ENCODE data around the gene TNS1.

The TNS1 gene

GRCh38 chr2:217887841-217888701 is 114.7 kb downstream of the TNS1 start:
- no peak for DNase-seq

- DNase-seq = peak; percentile 52 to 66
Measured at GRCh38 chr2:217886720-217887309, 116.0 kb downstream of the TNS1 start.

GRCh38 chr2:217886091-217886490 is 116.7 kb downstream of the TNS1 start:
- no peak for DNase-seq

- no peak for DNase-seq
Measured at GRCh38 chr2:217884985-217885384, 117.8 kb downstream of the TNS1 start.

GRCh38 chr2:217880891-217881290 is 121.9 kb downstream of the TNS1 start:
- DNase-seq = no peak

DNA sequence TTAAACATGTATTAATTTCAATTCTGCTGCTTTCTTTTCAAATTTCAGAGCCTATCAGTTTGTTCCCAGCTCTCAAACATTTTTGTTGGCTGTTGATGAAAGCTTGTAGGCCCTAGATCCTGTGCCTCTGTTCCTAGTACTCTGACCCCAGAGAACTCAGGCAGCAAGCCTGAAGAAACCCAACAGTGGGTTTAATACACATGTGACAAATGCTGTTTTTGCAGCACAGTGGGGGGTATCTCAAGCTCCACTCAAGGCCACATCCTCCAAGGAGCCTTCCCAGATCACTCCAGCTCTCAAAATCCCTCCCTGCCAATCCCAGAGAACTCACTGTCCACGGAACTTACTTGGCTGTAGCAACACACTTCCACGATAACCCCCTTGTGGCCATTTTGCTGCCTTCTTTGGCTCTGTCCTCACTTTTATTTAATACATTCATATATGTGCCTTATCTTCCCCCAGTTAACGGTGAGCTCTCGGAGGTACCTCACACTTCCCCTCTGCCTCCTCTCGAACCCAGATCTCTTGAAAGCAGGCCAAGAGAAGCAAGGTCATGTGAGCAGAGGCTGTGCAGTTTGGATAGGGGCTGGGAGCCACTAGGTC is 122.4 kb downstream of the TNS1 start:
- no peak for DNase-seq

DNA sequence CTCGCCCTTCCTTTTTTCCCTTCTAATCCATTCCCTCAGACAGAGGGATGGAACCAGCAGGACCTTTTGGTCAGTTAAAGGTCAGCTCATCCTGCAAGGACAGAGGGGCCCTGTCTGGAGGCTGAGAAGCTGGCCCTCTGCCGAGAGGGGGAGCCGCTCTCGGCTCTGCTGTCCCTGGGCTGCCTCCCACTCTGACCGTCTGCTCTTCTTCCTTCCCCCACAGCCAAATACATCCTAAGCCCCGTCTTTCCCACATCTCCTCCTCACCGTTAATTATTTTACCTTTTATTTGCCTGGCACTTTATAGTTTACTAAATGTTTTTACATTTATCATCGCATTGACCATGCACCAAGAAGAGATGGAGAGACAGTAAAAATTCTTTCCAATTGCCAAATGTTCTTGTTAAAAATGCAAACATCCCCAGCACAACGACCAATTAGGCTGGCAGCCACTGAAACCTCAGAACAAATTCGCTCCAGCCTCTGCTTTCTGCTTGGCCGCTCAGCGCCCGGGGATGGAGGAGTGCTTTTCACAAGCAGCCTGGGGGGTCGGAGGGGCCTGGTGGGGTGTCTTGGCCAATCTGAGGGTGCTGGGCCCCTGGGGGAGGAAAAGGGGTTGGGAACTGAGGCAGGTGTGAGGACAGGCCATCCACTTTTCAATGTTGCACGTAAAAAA is 123.7 kb downstream of the TNS1 start:
- no peak for DNase-seq

DNA sequence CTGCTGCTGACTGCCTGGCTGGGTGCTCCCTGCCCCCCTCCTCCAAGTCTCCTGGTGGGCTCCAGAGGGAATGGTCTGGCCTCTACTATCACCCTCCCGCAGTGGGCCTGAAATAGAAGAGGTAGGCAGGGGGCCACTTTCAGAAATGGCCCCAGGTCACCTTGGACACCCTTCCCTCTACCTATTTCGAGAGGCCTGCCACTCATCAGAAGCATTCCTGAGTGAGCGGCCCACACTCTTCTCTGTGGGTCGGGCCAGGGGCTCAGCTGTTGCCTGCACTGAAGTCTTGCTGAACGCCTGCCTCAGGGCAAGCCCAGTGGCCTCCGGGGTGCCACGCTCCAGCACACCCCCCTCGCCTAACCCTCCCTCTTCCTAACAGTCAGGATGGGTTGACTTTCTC is 124.9 kb downstream of the TNS1 start:
- DNase-seq = no peak

DNA sequence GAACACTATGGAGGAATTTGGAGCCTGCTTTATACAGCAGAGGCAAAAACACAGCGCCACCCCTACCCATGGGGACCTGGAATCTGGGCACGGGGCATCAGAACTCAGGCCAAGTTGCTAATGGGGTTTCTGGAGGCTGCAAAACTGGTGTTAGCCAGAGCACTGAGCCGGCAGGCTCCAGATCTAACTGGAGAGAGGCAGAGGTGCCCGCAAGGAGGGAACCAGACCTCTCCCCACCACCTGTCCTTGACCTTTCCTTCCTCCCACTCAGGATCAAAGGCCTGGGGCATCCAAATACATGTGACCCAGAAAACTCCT is 126.6 kb downstream of the TNS1 start:
- DNase-seq = no peak

DNA sequence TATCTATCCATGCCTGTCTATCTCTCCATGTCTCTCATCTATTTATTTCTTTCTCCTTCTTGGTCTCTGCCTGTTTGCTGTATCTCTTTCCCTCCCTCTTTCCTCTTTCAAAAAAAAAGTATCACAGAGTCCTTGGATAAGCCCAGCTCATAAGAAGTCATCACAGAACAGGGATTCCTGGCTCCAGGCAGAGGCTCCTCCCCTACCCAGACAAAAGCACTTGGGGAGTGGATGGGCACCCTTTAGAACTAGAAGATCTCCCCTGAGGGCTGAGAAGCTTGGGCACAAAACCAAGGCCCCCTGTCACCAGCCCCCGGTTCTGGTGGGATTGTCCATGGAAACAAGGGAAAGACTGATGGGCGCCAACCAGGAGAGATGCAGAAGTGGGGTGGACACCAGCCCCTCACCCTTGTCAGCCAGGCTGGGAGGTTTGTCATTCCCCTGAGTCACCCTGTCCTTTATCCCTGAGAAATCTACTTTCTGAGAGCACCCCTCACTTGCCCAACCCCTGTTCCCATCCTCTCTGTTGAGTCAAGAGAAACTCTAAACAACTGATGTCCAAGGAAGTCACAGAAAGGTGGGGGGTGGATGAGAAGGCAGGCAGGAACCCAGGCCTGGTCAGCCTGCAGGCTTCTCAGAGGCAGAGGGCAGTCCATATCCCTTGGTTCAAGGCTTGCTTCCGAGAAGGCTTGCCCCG is 127.1 kb downstream of the TNS1 start:
- DNase-seq = no peak

DNA sequence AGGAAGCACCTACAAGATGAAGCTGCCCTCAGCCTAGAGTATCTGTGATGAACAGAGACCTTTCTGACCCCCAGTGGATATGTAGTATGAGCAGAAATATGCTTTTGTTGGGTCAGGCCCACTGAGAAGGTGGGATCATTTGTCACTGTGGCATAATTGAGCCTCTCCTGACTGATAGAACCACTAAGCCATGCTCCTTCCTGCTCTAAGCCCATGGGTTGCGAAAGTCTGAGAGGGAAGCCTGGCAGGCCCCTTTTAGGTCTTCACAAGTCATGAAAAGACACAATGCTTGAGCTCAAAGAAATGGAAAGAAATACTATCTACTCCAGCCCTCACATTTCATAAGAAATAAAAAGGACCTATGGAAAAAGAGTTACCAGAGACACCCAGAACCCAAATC is 127.7 kb downstream of the TNS1 start:
- DNase-seq = no peak

- no peak for DNase-seq
Measured at GRCh38 chr2:217873371-217873770, 129.4 kb downstream of the TNS1 start.

DNA sequence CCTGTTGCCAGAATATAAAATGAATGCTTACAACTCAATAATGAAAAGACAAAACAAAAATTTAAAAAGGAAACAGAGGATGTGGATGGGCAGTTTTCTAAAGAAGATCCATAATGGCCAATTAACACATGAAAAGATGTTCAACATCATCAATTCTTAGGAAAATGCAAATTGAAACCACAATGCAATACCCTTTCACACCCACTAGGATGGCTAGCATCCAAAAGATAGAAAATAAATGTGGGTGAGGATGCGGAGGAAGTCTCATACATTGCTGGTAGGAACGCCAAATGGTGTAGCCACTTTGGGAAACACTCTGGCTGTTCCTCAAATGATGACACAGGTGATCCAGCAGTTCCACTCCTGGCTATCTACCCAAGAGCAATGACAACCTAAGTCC is 130.5 kb downstream of the TNS1 start:
- no peak for DNase-seq

GRCh38 chr2:217870528-217871011 is 132.2 kb downstream of the TNS1 start:
- no peak for DNase-seq

- DNase-seq = no peak
Measured at GRCh38 chr2:217868911-217869334, 133.9 kb downstream of the TNS1 start.

GRCh38 chr2:217868265-217868892 is 134.4 kb downstream of the TNS1 start:
- DNase-seq = no peak

- no peak for DNase-seq
Measured at GRCh38 chr2:217866457-217866856, 136.3 kb downstream of the TNS1 start.

- DNase-seq = no peak
Measured at GRCh38 chr2:217864963-217865772, 137.6 kb downstream of the TNS1 start.

DNA sequence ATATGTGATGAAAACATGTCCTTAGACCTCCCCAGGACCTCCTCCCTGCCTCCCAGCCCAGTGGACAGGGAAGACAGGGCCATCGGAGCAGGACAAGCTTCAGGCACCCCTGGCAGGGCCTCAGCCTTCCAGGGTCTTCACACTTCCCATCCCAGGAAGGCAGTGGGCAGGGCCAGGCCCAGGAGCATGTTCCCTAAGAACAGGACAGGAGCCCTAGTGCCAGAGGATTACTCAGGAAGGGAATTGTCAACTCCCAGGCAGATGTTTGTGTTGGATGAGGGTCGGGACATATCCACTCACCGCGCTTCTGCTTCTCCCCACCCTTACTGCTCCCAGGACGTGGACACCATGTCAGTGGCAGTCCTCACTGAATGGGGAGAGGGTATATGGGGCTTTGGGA is 138.9 kb downstream of the TNS1 start:
- DNase-seq = no peak

- DNase-seq = no peak
Measured at GRCh38 chr2:217861334-217861877, 141.4 kb downstream of the TNS1 start.

DNA sequence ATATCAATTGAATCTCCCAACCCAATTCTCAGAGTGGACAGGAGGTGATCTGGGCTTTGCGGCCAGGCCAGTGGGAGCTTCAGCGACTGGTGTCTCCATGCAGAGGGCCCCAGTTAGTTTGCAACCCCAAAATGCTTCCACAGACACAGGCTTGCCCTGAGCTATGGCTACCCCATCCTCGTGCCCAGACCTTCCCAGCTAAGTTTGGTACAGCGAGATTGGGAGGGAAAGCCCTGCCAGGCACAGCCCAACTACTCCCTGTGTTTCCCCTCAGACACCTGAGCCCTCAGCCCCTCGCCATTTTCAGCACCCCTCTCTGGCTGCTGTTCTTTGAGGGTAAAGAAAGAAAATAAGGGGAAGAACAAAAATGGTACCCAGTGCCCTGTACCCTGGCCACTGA is 142.9 kb downstream of the TNS1 start:
- DNase-seq = no peak

Data from NCI-H2081 (cell line).